Nephron progenitor cell (in vitro differentiated cells): ENCODE data around the gene IMP4.
A peak's percentile ranks its signal among the peaks of the same experiment; 100 is the strongest.
"Not testable (repeated sequence)": the region's sequence is repeated elsewhere in the genome, so short reads cannot be mapped to it uniquely, and the experiment has no call there.

Source experiments
- DNase-seq: peaks from one replicate; pipeline ENCODE4 v3.0.0; 2021
- H3K27ac Mint-ChIP-seq: 2 replicates; pipeline ENCODE4 v1.8.0; 2021; ENCODE audit warnings: mild to moderate bottlenecking, moderate library complexity, mixed read lengths
- H3K27me3 Mint-ChIP-seq: 2 replicates; pipeline ENCODE4 v1.8.0; 2021; ENCODE audit warnings: mild to moderate bottlenecking, low read depth, mixed read lengths; ENCODE audit not compliant: poor library complexity
- H3K36me3 Mint-ChIP-seq: 2 replicates; pipeline ENCODE4 v1.8.0; 2021; ENCODE audit warnings: low read depth, mixed read lengths
- H3K4me1 Mint-ChIP-seq: 2 replicates; pipeline ENCODE4 v1.8.0; 2021; ENCODE audit warnings: mixed read lengths
- H3K4me3 Mint-ChIP-seq: 2 replicates; pipeline ENCODE4 v1.8.0; 2021; ENCODE audit warnings: mild to moderate bottlenecking, moderate library complexity, mixed read lengths
- H3K9me3 Mint-ChIP-seq: 2 replicates; pipeline ENCODE4 v1.8.0; 2021; ENCODE audit warnings: mild to moderate bottlenecking, moderate library complexity, mixed read lengths
- TF ChIP-seq, protein P1 (sequence below): fragments of 200-600 bp; sonication (generic); IDR thresholded peaks from 2 replicates; pipeline ENCODE4 v1.5.0; 2021; ENCODE audit warnings: antibody characterized with exemption

IMP4 gene

DNA sequence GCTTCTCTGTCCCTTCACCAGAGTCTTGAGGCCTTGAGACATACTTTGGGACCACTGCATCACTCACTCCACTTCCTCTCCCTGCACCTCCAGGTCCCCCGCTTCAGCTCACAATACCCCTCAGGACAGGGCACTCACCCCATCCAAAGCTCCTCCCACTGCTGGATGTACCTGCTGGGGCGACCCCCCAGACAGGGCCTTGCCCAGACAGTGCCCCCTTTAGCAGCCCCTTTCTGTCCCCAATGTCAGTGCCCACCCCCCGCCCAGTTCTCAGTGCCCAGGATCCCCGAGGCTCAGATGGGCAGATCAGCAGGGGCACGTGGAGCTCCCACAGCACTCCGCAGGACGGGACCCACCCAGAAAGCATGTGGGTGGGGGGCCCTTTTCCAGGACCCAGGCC is 23.8 kb upstream of the IMP4 start:
- no peaks in the 10 kb centered on the region for H3K9me3 Mint-ChIP-seq
- no peak for DNase-seq
- no peaks in the 10 kb centered on the region for H3K36me3 Mint-ChIP-seq
- no peak overlapping the region for H3K27ac Mint-ChIP-seq
- peaks cover 27% of the 10 kb centered on the region for H3K27me3 Mint-ChIP-seq
- H3K4me3 Mint-ChIP-seq = no peak overlapping the region
- H3K4me1 Mint-ChIP-seq = peaks cover 7% of the 10 kb centered on the region
- TF ChIP-seq, protein P1, sequence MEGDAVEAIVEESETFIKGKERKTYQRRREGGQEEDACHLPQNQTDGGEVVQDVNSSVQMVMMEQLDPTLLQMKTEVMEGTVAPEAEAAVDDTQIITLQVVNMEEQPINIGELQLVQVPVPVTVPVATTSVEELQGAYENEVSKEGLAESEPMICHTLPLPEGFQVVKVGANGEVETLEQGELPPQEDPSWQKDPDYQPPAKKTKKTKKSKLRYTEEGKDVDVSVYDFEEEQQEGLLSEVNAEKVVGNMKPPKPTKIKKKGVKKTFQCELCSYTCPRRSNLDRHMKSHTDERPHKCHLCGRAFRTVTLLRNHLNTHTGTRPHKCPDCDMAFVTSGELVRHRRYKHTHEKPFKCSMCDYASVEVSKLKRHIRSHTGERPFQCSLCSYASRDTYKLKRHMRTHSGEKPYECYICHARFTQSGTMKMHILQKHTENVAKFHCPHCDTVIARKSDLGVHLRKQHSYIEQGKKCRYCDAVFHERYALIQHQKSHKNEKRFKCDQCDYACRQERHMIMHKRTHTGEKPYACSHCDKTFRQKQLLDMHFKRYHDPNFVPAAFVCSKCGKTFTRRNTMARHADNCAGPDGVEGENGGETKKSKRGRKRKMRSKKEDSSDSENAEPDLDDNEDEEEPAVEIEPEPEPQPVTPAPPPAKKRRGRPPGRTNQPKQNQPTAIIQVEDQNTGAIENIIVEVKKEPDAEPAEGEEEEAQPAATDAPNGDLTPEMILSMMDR = no peak

DNA sequence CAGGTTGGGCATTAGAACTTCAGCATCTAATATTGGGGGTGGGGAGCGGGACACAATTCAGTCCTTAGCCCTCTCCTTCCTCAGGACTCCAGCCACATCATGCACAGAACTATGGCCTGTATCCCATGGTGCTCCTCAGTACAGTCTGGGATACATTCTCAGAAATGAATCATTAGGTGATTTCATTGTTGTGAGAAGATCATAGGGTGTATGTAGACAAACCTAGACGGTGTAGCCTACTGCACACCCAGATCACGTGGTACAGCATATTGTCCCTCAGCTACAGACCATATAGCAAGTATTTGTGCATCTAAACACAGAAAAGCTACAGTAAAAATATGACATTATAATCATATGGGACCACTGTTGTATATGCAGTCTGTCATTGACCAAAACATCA is 23.2 kb upstream of the IMP4 start:
- DNase-seq = no peak
- peaks cover 34% of the 10 kb centered on the region for H3K27me3 Mint-ChIP-seq
- no peak overlapping the region for H3K27ac Mint-ChIP-seq
- H3K36me3 Mint-ChIP-seq = no peaks in the 10 kb centered on the region
- H3K4me3 Mint-ChIP-seq = no peak overlapping the region
- H3K9me3 Mint-ChIP-seq = no peaks in the 10 kb centered on the region
- peaks cover 7% of the 10 kb centered on the region for H3K4me1 Mint-ChIP-seq
- TF ChIP-seq, protein P1 = no peak

DNA sequence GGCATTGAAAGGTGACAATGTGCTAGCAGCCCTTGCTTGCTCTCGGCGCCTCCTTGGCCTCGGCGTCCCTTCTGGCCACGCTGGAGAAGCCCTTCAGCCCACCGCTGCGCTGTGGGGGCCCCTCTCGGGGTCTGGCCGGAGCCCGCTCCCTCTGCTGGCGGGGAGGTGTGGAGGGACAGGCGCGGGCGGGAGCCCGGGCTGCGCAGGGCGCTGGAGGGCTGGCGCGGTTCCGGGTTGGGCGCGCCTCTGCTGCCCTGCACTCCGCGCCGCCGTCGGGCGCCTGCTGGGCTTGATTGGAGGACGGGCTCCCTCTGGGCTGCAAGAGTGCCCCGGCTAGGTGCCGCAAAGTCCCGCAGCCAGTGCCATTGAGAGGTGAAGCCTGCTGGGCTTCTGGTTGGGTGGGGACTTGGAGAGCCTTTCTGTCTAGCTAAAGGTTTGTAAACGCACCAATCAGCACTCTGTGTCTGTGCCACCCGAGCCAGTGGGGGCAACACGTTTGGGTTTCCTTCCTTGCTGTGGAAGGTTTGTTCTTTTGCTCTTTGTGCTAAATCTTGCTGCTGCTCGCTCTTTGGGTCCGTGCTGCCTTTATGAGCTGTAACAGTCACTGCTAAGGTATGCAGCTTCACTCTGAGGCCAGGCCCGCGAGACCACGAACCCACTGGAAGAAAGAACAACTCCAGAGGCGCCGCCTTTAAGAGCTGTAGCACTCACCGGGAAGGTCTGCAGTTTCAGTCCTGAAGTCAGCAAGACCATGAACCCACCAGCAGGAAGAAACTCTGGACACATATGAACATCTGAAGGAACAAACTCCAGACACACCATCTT is 14.8 kb upstream of the IMP4 start:
- DNase-seq = no peak
- Mint-ChIP-seq H3K4me1 (peaks cover 10% of the 10 kb centered on the region), H3K36me3 (no peaks in the 10 kb centered on the region), H3K27ac (peak overlapping the region; percentile 52), H3K9me3 (no peaks in the 10 kb centered on the region), H3K4me3 (no peak overlapping the region), H3K27me3 (peaks cover 68% of the 10 kb centered on the region)
- TF ChIP-seq, protein P1 = no peak

DNA sequence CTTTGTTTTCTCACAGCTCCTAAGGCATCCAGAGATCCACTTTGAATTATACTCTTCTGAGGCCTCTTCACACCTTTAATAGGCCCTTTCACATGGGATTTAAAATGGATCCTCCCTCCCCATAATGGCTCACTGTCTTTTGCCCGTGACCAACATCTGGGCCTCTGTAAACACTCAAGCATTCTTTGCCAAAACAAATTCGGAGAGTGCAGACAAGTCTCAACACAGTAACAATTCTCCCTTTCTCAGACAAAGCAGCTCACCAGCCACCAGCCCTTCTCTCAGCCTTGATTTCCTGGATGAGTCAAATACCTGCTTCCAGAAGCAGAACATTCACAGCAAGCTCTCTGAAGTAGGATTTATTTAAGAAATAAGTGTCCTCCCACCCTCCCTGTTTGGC is 14.0 kb upstream of the IMP4 start:
- DNase-seq = no peak
- Mint-ChIP-seq H3K9me3 (no peaks in the 10 kb centered on the region), H3K4me1 (peaks cover 10% of the 10 kb centered on the region), H3K27ac (no peak overlapping the region), H3K4me3 (no peak overlapping the region), H3K27me3 (peaks cover 60% of the 10 kb centered on the region), H3K36me3 (no peaks in the 10 kb centered on the region)
- TF ChIP-seq, protein P1 = no peak

DNA sequence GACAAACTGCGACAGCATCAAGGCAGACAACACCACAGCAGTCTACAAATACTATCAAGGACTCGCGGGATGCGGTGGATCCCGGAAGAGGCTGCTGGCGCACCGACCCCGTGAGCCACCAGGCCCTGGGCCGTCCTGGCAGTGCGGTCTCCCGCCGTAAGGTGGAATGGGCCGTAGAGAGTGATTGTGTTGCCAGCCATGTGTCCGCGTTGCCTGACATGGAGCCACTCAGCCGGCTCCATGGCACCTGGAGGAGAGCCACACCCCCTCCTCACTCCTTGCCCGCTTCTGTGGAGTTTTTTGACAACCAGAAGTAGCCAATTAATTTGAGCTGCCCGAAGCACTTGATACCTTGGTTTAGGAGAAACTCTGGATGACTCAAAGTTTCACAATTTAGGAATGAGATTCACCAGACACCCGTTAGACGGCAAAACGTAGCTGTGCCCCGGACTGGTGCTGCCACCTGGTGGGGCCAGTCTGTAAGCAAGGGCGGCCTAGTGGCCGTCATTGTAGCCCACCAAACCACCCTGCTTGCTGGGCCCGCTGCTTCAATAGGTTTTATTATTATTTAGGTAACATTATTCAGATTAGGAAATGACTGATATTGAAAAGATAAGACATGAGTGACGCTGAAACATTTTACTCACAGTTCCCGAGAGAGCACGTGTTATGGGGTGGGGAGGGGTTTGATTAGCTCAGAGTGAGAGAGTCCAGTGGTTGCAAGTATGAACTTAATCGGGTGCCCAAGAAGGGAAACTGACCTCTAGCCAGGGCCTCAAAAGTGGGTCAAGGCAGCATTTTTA is 10.2 kb upstream of the IMP4 start:
- Mint-ChIP-seq H3K4me3 (peak overlapping the region; percentile 65), H3K27me3 (peaks cover 58% of the 10 kb centered on the region), H3K36me3 (peaks cover under 1% of the 10 kb centered on the region), H3K27ac (no peak overlapping the region), H3K4me1 (peaks cover 13% of the 10 kb centered on the region), H3K9me3 (peaks cover 14% of the 10 kb centered on the region)
- TF ChIP-seq, protein P1 = peak; percentile 96
- peak; percentile 86 for DNase-seq

DNA sequence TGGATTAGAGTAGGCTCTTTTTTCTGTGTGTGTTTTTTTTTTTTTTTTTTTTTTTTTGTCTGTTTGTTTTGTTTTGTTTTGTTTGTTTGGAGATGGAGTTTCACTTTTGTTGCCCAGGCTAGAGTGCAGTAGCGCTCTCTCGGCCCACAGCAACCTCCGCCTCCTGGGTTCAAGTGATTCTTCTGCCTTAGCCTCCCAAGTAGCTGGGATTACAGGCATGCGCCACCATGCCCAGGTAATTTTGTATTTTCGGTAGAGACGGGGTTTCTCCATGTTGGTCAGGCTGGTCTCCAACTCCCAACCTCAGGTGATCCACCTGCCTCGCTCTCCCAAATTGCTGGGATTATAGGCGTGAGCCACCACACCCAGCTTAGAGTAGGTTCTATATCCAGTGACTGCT is 9.4 kb upstream of the IMP4 start:
- not testable (repeated sequence) for DNase-seq, H3K27ac Mint-ChIP-seq, H3K4me3 Mint-ChIP-seq, H3K36me3 Mint-ChIP-seq
- Mint-ChIP-seq H3K27me3 (peaks cover 56% of the 10 kb centered on the region), H3K4me1 (peaks cover 19% of the 10 kb centered on the region), H3K9me3 (peaks cover 14% of the 10 kb centered on the region)
